SK-N-SH (cell line): ENCODE measurements around the gene ACTR10. TPM values are rescaled to one million over a fixed set of nuclear protein-coding genes. Genes with fewer than 3 reads are reported as not detected.

Source experiments
- CTCF ChIA-PET: fragments of 300-600, 350-600 bp; formaldehyde crosslinking; extraction: SDS; loops from one replicate; lab custom pipeline; 2021; lab: Yijun Ruan, JAX
- POLR2A ChIA-PET: fragments of 350-600 bp; sonication (Branson Sonifier 250); formaldehyde crosslinking; extraction: SDS; loops from one replicate; lab custom pipeline; 2020; ENCODE audit warnings: antibody characterized with exemption, inconsistent platforms; lab: Yijun Ruan, JAX
- DNase-seq: peaks from one replicate; pipeline ENCODE4 v3.0.0; 2012
- H2AFZ ChIP-seq: fragments of 200-600 bp; sonication (generic); 2 replicates; pipeline ENCODE4 v1.8.1; 2016; ENCODE audit warnings: antibody characterized with exemption, mild to moderate bottlenecking, low read depth
- H3F3A ChIP-seq: fragments of 200-600 bp; sonication (generic); replicated peaks from 2 replicates; pipeline ENCODE3; 2016; ENCODE audit warnings: antibody characterized with exemption, mild to moderate bottlenecking; ENCODE audit not compliant: insufficient read depth
- H3K27ac ChIP-seq, 2 experiments: fragments of 200-500 bp in 1 of 2; fragments of 200-600 bp in 1 of 2; sonication (Bioruptor generic) in 1 of 2; sonication (generic), shearing (Covaris generic) in 1 of 2; 2 replicates each; pipeline versions ENCODE4 v1.5.1 to v1.6.1; 2014 to 2016; ENCODE audit warnings: low read depth in 2 of 2, inconsistent platforms in 1 of 2, low read length in 1 of 2, mild to moderate bottlenecking in 1 of 2, mixed read lengths in 1 of 2
- H3K27me3 ChIP-seq: fragments of 200-600 bp; sonication (generic), shearing (Covaris generic); 2 replicates; pipeline ENCODE4 v1.6.1; 2016; ENCODE audit warnings: mixed run types; ENCODE audit not compliant: insufficient read depth
- H3K36me3 ChIP-seq, 2 experiments: fragments of 200-500 bp in 1 of 2; fragments of 200-600 bp in 1 of 2; sonication (Bioruptor generic) in 1 of 2; sonication (generic) in 1 of 2; replicated peaks in 1 of 2; 2 replicates each; pipeline versions ENCODE3 to v1.5.1; 2014 to 2016; ENCODE audit warnings: low read length in 1 of 2, mild to moderate bottlenecking in 1 of 2; ENCODE audit not compliant: insufficient read depth in 2 of 2, control insufficient read depth in 1 of 2
- H3K4me1 ChIP-seq, 2 experiments: fragments of 200-500 bp in 1 of 2; fragments of 200-600 bp in 1 of 2; sonication (Bioruptor generic) in 1 of 2; sonication (generic), shearing (Covaris generic) in 1 of 2; 2 replicates each; pipeline versions ENCODE4 v1.5.1 to v1.6.1; 2014 to 2016; ENCODE audit warnings: low read depth in 1 of 2, low read length in 1 of 2, mixed run types in 1 of 2; ENCODE audit not compliant: insufficient read depth in 2 of 2, control insufficient read depth in 1 of 2
- H3K4me2 ChIP-seq: fragments of 200-600 bp; sonication (generic), shearing (Covaris generic); 2 replicates; pipeline ENCODE4 v1.6.1; 2017; ENCODE audit warnings: mixed run types
- H3K4me3 ChIP-seq, 2 experiments: fragments of 200-500 bp in 1 of 2; fragments of 200-600 bp in 1 of 2; sonication (Bioruptor generic) in 1 of 2; sonication (generic), shearing (Covaris generic) in 1 of 2; 2 replicates each; pipeline versions ENCODE4 v1.5.1 to v1.8.1; 2014 to 2016; ENCODE audit warnings: low read depth in 2 of 2, inconsistent platforms in 1 of 2, low read length in 1 of 2, mild to moderate bottlenecking in 1 of 2, mixed read lengths in 1 of 2, moderate library complexity in 1 of 2
- H3K79me2 ChIP-seq: fragments of 200-600 bp; sonication (generic); 2 replicates; pipeline ENCODE4 v1.8.1; 2017; ENCODE audit warnings: mild to moderate bottlenecking; ENCODE audit not compliant: insufficient read depth
- H3K9ac ChIP-seq: fragments of 200-600 bp; sonication (generic); 2 replicates; pipeline ENCODE4 v1.6.1; 2017; ENCODE audit warnings: mixed run types
- H3K9me2 ChIP-seq: fragments of 200-600 bp; sonication (generic); 2 replicates; pipeline ENCODE4 v1.6.1; 2017; ENCODE audit warnings: mixed run types
- H3K9me3 ChIP-seq: fragments of 200-600 bp; sonication (generic); 2 replicates; pipeline ENCODE4 v1.6.1; 2017; ENCODE audit warnings: mixed run types, mild to moderate bottlenecking, moderate library complexity
- H4K20me1 ChIP-seq: fragments of 200-600 bp; sonication (generic); 2 replicates; pipeline ENCODE4 v1.6.1; 2017; ENCODE audit warnings: mild to moderate bottlenecking, mixed run types; ENCODE audit not compliant: insufficient read depth
- CHD2 ChIP-seq: fragments of 150-350 bp; IDR thresholded peaks from 2 replicates; pipeline ENCODE4 v1.6.1; 2018; ENCODE audit warnings: low read length; ENCODE audit not compliant: partially characterized antibody
- EP300 ChIP-seq, 2 experiments: IDR thresholded peaks; 2 replicates each; pipeline versions ENCODE4 v1.4.0 to v1.6.1; 2012; ENCODE audit warnings: borderline replicate concordance in 1 of 2, low read depth in 1 of 2, low read length in 1 of 2
- EZH2phosphoT487 ChIP-seq: fragments of 200-600 bp; sonication (generic); IDR thresholded peaks from 2 replicates; pipeline ENCODE4 v1.6.1; 2017; ENCODE audit warnings: low read depth, mixed run types, mild to moderate bottlenecking, antibody characterized with exemption, moderate library complexity, borderline replicate concordance
- FOSL2 ChIP-seq: IDR thresholded peaks from 2 replicates; pipeline ENCODE4 v1.4.0; 2012; ENCODE audit warnings: low read depth, mild to moderate bottlenecking, moderate library complexity, borderline replicate concordance
- FOXM1 ChIP-seq: IDR thresholded peaks from 2 replicates; pipeline ENCODE4 v1.4.0; 2012; ENCODE audit warnings: low read depth, mild to moderate bottlenecking
- GABPA ChIP-seq: IDR thresholded peaks from 2 replicates; pipeline ENCODE4 v1.4.0; 2012; ENCODE audit warnings: low read depth, mild to moderate bottlenecking
- GATA2 ChIP-seq: sonication (generic); formaldehyde crosslinking; IDR thresholded peaks from 2 replicates; pipeline ENCODE4 v1.5.0; 2020; ENCODE audit warnings: mild to moderate bottlenecking, missing genetic modification reagents
- JUND ChIP-seq: IDR thresholded peaks from 2 replicates; pipeline ENCODE4 v1.4.0; 2012
- MEF2A ChIP-seq: IDR thresholded peaks from 2 replicates; pipeline ENCODE4 v1.4.0; 2012; ENCODE audit warnings: low read depth, borderline replicate concordance
- NFIC ChIP-seq: IDR thresholded peaks from 2 replicates; pipeline ENCODE4 v1.4.0; 2012; ENCODE audit warnings: borderline replicate concordance
- NRF1 ChIP-seq: IDR thresholded peaks from 2 replicates; pipeline ENCODE4 v1.6.1; 2012; ENCODE audit warnings: low read depth, mild to moderate bottlenecking, low read length
- POLR2AphosphoS5 ChIP-seq: IDR thresholded peaks from 2 replicates; pipeline ENCODE4 v1.6.1; 2012; ENCODE audit warnings: low read depth, low read length
- TAF1 ChIP-seq: IDR thresholded peaks from 2 replicates; pipeline ENCODE4 v1.6.1; 2012; ENCODE audit warnings: low read depth, mild to moderate bottlenecking, low read length, moderate library complexity, borderline replicate concordance
- TCF12 ChIP-seq: IDR thresholded peaks from 2 replicates; pipeline ENCODE4 v1.4.0; 2012
- YY1 ChIP-seq: IDR thresholded peaks from 2 replicates; pipeline ENCODE4 v1.4.0; 2012; ENCODE audit warnings: low read depth, mild to moderate bottlenecking
- polyA plus RNA-seq, 3 experiments: library from polyadenylated mRNA; depleted of rRNA; stranded (reverse); fragments of >200 nt; gene quantifications; 2 replicates each; pipeline ENCODE4 v1.2.3, GENCODE V29; 2012
- TF ChIP-seq, protein P1 (sequence below): fragments of 150-350 bp; IDR thresholded peaks from 2 replicates; pipeline ENCODE4 v1.6.1; 2016; ENCODE audit warnings: mild to moderate bottlenecking, low read depth, low read length
- TF ChIP-seq, protein P2 (sequence below): IDR thresholded peaks from 2 replicates; pipeline ENCODE4 v1.4.0; 2012; ENCODE audit warnings: low read depth, borderline replicate concordance
- TF ChIP-seq, protein P3 (sequence below): IDR thresholded peaks from 2 replicates; pipeline ENCODE4 v1.6.1; 2012; ENCODE audit warnings: mild to moderate bottlenecking, low read depth, low read length, moderate library complexity

Gene ACTR10
- polyA plus RNA-seq, 1 of the 3 experiments (the other 2 are of a cell fraction): 32.9 TPM

DNA sequence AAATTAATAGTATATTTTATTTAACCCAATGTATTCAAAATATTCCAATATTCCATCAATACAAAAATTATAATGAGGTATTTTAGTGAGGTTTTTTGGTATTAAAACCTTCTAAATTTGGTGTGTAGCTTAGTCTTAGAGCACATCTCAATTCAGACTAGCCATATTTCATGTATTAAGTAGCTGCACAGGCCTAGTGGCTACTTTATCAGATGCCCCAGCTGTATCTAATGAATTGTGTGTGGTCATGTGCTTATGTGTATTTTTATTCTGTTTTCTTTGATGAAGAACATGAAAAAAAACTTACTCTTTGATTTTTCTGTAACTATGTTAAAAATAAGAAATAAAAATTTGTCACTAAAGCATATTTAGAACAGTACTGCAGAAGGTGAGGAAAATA, 13.2 kb downstream of the ACTR10 start:
- no peak overlapping the region for H3K4me2 ChIP-seq
- H4K20me1 ChIP-seq: no peaks in the 10 kb centered on the region
- no peak overlapping the region for H3K27ac ChIP-seq
- no peak overlapping the region for H3K9ac ChIP-seq
- no peak for DNase-seq
- no peaks in the 10 kb centered on the region for H3K9me3 ChIP-seq
- CTCF ChIA-PET: no interaction called here
- POLR2A ChIA-PET: no interaction called here
- H3K27me3 ChIP-seq: no peaks in the 10 kb centered on the region
- H3K9me2 ChIP-seq: no peaks in the 10 kb centered on the region
- H3K79me2 ChIP-seq: peaks cover 6% of the 10 kb centered on the region; the same call in 1 of the 2 replicates
- H3K4me3 ChIP-seq: no peak overlapping the region
- H3K4me1 ChIP-seq: peaks cover 0 to 8% of the 10 kb centered on the region in 2 experiments; a peak in 1 of 4 replicates
- H3F3A ChIP-seq: peaks cover 22% of the 10 kb centered on the region
- no peak overlapping the region for H2AFZ ChIP-seq
- H3K36me3 ChIP-seq: peaks cover 54 to 75% of the 10 kb centered on the region in 2 experiments
- TF ChIP-seq TCF12 (no peak), CHD2 (no peak), EZH2phosphoT487 (no peak), FOXM1 (no peak), NRF1 (no peak), TAF1 (no peak), YY1 (no peak), GABPA (no peak), POLR2AphosphoS5 (no peak), FOSL2 (no peak), EP300 (IDR thresholded peaks at IDR 0.05; ENCODE audit: borderline replicate concordance in 1 of 2, low read depth in 1 of 2, low read length in 1 of 2) (no peak), MEF2A (no peak), JUND (no peak), GATA2 (CRISPR knock-in tag) (no peak), NFIC (no peak)
- TF ChIP-seq, protein P1, sequence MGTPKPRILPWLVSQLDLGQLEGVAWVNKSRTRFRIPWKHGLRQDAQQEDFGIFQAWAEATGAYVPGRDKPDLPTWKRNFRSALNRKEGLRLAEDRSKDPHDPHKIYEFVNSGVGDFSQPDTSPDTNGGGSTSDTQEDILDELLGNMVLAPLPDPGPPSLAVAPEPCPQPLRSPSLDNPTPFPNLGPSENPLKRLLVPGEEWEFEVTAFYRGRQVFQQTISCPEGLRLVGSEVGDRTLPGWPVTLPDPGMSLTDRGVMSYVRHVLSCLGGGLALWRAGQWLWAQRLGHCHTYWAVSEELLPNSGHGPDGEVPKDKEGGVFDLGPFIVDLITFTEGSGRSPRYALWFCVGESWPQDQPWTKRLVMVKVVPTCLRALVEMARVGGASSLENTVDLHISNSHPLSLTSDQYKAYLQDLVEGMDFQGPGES: no peak
- TF ChIP-seq, protein P2, sequence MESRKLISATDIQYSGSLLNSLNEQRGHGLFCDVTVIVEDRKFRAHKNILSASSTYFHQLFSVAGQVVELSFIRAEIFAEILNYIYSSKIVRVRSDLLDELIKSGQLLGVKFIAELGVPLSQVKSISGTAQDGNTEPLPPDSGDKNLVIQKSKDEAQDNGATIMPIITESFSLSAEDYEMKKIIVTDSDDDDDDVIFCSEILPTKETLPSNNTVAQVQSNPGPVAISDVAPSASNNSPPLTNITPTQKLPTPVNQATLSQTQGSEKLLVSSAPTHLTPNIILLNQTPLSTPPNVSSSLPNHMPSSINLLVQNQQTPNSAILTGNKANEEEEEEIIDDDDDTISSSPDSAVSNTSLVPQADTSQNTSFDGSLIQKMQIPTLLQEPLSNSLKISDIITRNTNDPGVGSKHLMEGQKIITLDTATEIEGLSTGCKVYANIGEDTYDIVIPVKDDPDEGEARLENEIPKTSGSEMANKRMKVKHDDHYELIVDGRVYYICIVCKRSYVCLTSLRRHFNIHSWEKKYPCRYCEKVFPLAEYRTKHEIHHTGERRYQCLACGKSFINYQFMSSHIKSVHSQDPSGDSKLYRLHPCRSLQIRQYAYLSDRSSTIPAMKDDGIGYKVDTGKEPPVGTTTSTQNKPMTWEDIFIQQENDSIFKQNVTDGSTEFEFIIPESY: no peak
- TF ChIP-seq, protein P3, sequence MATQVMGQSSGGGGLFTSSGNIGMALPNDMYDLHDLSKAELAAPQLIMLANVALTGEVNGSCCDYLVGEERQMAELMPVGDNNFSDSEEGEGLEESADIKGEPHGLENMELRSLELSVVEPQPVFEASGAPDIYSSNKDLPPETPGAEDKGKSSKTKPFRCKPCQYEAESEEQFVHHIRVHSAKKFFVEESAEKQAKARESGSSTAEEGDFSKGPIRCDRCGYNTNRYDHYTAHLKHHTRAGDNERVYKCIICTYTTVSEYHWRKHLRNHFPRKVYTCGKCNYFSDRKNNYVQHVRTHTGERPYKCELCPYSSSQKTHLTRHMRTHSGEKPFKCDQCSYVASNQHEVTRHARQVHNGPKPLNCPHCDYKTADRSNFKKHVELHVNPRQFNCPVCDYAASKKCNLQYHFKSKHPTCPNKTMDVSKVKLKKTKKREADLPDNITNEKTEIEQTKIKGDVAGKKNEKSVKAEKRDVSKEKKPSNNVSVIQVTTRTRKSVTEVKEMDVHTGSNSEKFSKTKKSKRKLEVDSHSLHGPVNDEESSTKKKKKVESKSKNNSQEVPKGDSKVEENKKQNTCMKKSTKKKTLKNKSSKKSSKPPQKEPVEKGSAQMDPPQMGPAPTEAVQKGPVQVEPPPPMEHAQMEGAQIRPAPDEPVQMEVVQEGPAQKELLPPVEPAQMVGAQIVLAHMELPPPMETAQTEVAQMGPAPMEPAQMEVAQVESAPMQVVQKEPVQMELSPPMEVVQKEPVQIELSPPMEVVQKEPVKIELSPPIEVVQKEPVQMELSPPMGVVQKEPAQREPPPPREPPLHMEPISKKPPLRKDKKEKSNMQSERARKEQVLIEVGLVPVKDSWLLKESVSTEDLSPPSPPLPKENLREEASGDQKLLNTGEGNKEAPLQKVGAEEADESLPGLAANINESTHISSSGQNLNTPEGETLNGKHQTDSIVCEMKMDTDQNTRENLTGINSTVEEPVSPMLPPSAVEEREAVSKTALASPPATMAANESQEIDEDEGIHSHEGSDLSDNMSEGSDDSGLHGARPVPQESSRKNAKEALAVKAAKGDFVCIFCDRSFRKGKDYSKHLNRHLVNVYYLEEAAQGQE: no peak
- TF ChIP-seq, all 33 proteins: peak for 0
